ENCODE measurements around the gene PSEN1. TPM values are rescaled to one million over a fixed set of nuclear protein-coding genes. Genes with fewer than 3 reads are reported as not detected.
A peak's percentile ranks its signal among the peaks of the same experiment; 100 is the strongest.

PSEN1 gene
- total RNA-seq, 4 donors from 2014 or later: 54.6 to 100 (median 68.1) TPM

GRCh38 chr14:73238941-73239340 is 102.6 kb downstream of the PSEN1 start:
- H3K27me3 ChIP-seq: no peaks in the 10 kb centered on the region
- peaks cover 33 to 57% of the 10 kb centered on the region in 2 donors for H3K4me1 ChIP-seq
- H3K27ac ChIP-seq: peak overlapping the region in 1 of 3 donors; percentile 81
- no peaks in the 10 kb centered on the region for H3K36me3 ChIP-seq
- no peaks in the 10 kb centered on the region for H3K9me3 ChIP-seq
- TF ChIP-seq, protein P1, sequence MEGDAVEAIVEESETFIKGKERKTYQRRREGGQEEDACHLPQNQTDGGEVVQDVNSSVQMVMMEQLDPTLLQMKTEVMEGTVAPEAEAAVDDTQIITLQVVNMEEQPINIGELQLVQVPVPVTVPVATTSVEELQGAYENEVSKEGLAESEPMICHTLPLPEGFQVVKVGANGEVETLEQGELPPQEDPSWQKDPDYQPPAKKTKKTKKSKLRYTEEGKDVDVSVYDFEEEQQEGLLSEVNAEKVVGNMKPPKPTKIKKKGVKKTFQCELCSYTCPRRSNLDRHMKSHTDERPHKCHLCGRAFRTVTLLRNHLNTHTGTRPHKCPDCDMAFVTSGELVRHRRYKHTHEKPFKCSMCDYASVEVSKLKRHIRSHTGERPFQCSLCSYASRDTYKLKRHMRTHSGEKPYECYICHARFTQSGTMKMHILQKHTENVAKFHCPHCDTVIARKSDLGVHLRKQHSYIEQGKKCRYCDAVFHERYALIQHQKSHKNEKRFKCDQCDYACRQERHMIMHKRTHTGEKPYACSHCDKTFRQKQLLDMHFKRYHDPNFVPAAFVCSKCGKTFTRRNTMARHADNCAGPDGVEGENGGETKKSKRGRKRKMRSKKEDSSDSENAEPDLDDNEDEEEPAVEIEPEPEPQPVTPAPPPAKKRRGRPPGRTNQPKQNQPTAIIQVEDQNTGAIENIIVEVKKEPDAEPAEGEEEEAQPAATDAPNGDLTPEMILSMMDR (IDR thresholded peaks at IDR 0.05): no peak
- TF ChIP-seq POLR2A (IDR thresholded peaks at IDR 0.05): no peak
- intact Hi-C loops (cut with DNase I): no loop called here
- WGBS, 2 donors: 80% methylated on average over 11 of the region's 11 CpGs
- H3K4me3 ChIP-seq (replicated peaks in 1 of 3): peak overlapping the region in 1 of 3 donors; percentile 69
- DNase-seq: no peak

- Histone ChIP-seq H3K4me1 (peaks cover 33 to 57% of the 10 kb centered on the region in 2 donors), H3K9me3 (no peaks in the 10 kb centered on the region), H3K36me3 (no peaks in the 10 kb centered on the region), H3K27ac (peak overlapping the region in 2 of 3 donors; percentile 13 to 81), H3K4me3 (replicated peaks in 1 of 3) (peak overlapping the region in 1 of 3 donors; percentile 33), H3K27me3 (no peaks in the 10 kb centered on the region)
- intact Hi-C loops (cut with DNase I): no loop called here
- WGBS, 2 donors: 17 to 28% methylated on average over 16 to 22 of the region's 48 CpGs
- peak; percentile 86 to 87 for DNase-seq
- TF ChIP-seq, protein P1 (IDR thresholded peaks at IDR 0.05): no peak
- no peak for TF ChIP-seq POLR2A (IDR thresholded peaks at IDR 0.05)
Observed at GRCh38 chr14:73239393-73240241, 103.3 kb downstream of the PSEN1 start.

GRCh38 chr14:73240816-73241480 is 104.6 kb downstream of the PSEN1 start:
- WGBS, 2 donors: 80 to 87% methylated on average over 10 of the region's 10 CpGs
- Histone ChIP-seq H3K4me1 (peaks cover 36 to 65% of the 10 kb centered on the region in 2 donors), H3K4me3 (replicated peaks in 1 of 3) (no peak overlapping the region), H3K36me3 (no peaks in the 10 kb centered on the region), H3K27ac (peak overlapping the region in 2 of 3 donors; percentile 13 to 81), H3K9me3 (no peaks in the 10 kb centered on the region), H3K27me3 (no peaks in the 10 kb centered on the region)
- TF ChIP-seq, protein P1 (IDR thresholded peaks at IDR 0.05): no peak
- TF ChIP-seq POLR2A (IDR thresholded peaks at IDR 0.05): no peak
- no peak for DNase-seq
- intact Hi-C loops (cut with DNase I): no loop called here

- Histone ChIP-seq H3K4me1 (peaks cover 36 to 69% of the 10 kb centered on the region in 2 donors), H3K36me3 (no peaks in the 10 kb centered on the region), H3K4me3 (replicated peaks in 1 of 3) (no peak overlapping the region), H3K27me3 (no peaks in the 10 kb centered on the region), H3K27ac (peak overlapping the region in 2 of 3 donors; percentile 13 to 81), H3K9me3 (no peaks in the 10 kb centered on the region)
- intact Hi-C loops (cut with DNase I): no loop called here
- TF ChIP-seq, protein P1 (IDR thresholded peaks at IDR 0.05): no peak
- TF ChIP-seq POLR2A (IDR thresholded peaks at IDR 0.05): no peak
- WGBS, 2 donors: 86 to 90% methylated on average over 14 to 18 of the region's 19 CpGs
- DNase-seq: peak; percentile 24 to 29
Observed at GRCh38 chr14:73241481-73242165, 105.3 kb downstream of the PSEN1 start.
